GM19043 (cell line): ENCODE data around the gene LMX1A.

Experiments used
- ATAC-seq: cut with Tn5 transposase; IDR thresholded peaks from one replicate; pipeline ENCODE4 v1.9.1; 2021; ENCODE audit warnings: low read depth; ENCODE audit not compliant: unreplicated experiment

LMX1A gene

GRCh38 chr1:165228111-165228655, 128.3 kb downstream of the LMX1A start:
- no peak for ATAC-seq

- ATAC-seq, result no peak
Observed at GRCh38 chr1:165226326-165226725, 130.2 kb downstream of the LMX1A start.

GRCh38 chr1:165225650-165226049, 130.9 kb downstream of the LMX1A start:
- ATAC-seq, result no peak

DNA sequence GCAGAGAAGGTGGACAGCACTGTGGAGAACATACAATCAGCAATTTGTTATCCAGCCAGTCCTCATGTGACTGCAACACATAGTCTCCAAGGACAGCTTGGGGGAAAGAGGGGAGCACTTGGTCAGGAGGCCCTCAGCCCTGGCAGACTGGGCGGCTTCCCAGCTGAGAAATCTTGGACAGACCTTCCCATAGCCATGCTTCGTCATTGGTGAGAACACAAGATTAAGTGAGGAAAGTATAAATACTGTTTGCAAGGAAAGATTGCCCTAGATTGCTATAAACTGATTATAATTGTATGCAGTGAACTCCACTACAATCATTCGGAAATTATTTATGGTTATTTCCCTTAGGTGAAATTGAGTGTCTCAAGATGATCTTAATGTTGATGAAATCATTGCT, 131.5 kb downstream of the LMX1A start:
- no peak for ATAC-seq

DNA sequence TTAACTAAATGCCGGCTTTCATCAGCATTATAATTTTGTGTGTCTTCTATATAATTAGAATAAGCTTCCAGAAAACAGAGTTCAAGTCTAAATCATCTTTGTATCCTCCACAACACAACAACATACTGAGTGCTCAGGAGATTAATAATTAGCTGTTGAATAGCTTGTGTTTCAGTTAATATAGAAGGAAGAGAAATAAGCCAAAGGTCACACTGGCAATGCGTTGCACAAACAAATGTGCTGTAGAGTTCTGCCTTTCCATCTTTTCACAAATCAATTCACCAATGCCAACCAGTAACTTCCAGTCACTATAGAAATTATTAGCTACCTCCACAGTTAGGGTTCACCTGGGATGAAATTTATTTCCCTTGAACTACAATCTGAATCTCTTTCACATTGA, 132.0 kb downstream of the LMX1A start:
- no peak for ATAC-seq

- ATAC-seq, result no peak
Observed at GRCh38 chr1:165222580-165222979, 133.9 kb downstream of the LMX1A start.

- no peak for ATAC-seq
Observed at GRCh38 chr1:165218731-165219130, 137.8 kb downstream of the LMX1A start.

- ATAC-seq, result no peak
Observed at GRCh38 chr1:165217958-165218357, 138.6 kb downstream of the LMX1A start.

- no peak for ATAC-seq
Observed at GRCh38 chr1:165216254-165216653, 140.3 kb downstream of the LMX1A start.

DNA sequence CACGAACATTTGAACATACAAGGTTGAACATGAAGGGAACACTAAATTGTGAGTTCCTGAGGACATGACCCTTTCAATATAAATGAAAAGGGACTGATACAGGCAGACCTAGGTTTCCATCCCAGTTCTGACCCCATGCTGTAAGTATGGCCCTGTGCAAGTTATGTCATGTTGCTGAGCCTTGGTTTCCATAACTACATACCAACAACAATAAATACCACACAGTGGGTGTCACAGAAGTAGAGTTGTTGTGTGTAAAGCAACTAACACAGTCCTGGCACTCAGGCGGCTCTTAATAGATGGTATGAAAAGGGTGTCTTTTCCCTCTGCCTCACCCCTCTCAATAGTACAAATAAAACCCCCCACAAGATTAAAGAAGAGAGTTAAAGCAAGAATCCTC, 140.8 kb downstream of the LMX1A start:
- ATAC-seq, result no peak

DNA sequence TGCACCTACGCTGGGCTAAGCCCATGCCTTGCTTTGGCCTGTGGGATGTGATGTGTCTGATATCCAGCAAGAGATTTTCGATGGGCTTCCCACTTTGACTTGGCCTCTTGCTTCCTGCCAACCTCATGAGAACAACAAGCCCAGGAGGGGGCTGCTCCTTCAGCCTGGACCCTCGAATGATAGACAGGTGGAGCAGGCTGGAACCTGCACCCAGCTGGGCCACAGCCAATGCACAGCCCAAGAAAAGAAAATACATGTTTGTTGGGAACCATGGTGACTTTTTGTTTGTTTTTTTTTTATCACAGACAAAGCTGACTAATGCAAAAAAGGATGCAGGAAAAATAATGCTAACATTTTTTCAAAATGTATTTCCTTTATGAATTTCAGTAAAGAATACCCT, 144.3 kb downstream of the LMX1A start:
- no peak for ATAC-seq

DNA sequence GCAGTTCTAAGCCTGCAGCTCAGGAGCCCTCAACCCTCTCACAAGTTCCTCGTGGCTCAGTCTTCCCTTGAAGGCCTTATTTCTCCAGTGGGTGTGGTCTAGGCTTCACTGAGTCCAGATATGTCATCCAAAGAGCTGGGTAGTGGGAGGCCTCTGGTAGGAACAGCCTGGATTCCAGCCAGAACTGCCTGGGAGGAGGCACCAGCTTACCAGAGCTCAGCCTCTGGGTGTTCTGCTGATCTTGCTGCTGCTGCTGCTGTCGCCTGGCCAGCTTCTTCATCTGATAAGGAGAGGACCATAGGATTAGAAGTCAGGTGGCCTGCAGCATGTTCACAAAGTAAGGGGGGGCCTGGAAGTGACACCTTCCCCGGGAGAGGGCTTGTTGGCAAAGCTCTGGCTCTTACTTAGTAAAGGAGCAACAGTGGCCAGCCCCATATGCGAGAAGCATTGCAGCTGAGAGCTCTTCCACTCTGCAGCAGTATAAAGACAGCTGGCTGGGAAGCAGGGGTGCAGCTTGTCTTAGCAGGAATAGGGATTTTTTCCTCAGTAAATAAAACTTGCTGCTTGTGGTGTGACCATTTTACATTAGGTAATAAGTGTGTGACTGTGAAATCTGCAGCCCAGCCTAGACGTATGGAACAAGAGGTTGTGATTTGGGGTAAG, 148.5 kb downstream of the LMX1A start:
- ATAC-seq, result no peak

GRCh38 chr1:165205145-165205544, 151.4 kb downstream of the LMX1A start:
- ATAC-seq, result no peak

- ATAC-seq, result no peak
Observed at GRCh38 chr1:165204548-165204947, 152.0 kb downstream of the LMX1A start.

- ATAC-seq, result no peak
Observed at GRCh38 chr1:165191087-165191486, 165.4 kb downstream of the LMX1A start.

DNA sequence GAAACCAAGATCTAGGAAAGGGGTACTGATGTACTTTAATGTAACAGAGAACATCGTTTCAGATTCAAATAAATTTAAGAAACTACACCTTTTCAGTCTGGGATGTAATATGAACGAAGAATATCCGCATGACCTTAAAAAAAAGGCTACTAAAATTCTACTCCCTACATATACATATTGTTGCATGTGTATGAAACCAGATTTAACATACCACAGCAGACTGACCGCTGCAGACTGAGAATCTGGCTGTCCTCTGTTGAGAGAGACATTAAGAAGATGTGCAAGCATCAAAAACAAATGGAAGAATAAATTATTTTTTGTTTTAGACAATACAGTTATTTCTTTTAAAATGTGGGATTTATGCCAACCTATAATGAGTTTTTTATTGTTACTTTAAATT, 166.6 kb downstream of the LMX1A start:
- no peak for ATAC-seq

GRCh38 chr1:165189011-165189410, 167.5 kb downstream of the LMX1A start:
- no peak for ATAC-seq

GRCh38 chr1:165187031-165188009, 169.2 kb downstream of the LMX1A start:
- no peak for ATAC-seq

DNA sequence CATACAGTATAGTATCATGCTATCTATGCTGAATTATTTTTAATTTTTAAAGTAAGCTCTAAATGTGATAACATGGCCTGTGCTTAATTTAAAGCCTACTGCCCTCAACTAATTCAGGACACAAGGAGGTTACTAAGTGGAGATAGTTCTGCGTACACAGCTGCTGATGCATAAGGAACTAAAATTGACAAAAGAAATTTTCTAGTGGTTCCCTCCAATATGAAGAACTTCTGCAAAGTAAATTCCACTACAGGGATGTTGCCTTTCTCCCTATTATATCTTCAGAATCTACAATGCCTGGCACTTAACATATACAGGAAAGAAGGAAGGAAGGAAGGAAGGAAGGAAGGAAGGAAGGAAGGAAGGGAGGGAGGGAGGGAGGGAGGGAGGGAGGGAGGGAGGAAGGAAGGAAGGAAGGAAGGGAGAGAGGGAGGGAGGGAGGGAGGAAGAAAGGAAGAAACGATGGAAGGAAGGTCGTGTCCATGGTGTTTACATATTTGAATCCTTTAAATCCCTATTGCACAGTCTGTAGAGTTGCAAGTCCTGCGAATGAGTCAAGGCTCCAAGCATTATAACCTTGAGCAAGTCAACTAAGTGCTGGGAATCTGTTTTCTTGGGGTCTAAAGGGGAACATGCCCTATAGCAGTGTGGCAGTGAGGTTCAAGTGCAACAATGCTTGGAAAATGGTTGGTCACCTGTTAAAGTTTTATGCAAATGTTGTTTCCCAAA, 171.2 kb downstream of the LMX1A start:
- ATAC-seq, result no peak

GRCh38 chr1:165182975-165183374, 173.5 kb downstream of the LMX1A start:
- no peak for ATAC-seq

- no peak for ATAC-seq
Observed at GRCh38 chr1:165179306-165179705, 177.2 kb downstream of the LMX1A start.
